IPS DF 19.7 (cell line): ENCODE measurements around the gene RBSN.
A peak's percentile ranks its signal among the peaks of the same experiment; 100 is the strongest.
"Not testable (repeated sequence)": the region's sequence is repeated elsewhere in the genome, so short reads cannot be mapped to it uniquely, and the experiment has no call there.

Experiments used
- DNase-seq: peaks from one replicate; pipeline ENCODE4 v3.0.0-alpha.2; 2013; ENCODE audit warnings: low read depth, low spot score

RBSN gene

GRCh38 chr3:15098503-15099363 lies at the start of gene RBSN:
TSS of gene RBSN (minus strand) at chr3:15099148. CDS start at chr3:15096120, 3,028 bp downstream.
- peak; percentile 83 for DNase-seq

GRCh38 chr3:15148614-15149013 lies 49.7 kb upstream of the RBSN start:
- DNase-seq, result peak; percentile 89

DNA sequence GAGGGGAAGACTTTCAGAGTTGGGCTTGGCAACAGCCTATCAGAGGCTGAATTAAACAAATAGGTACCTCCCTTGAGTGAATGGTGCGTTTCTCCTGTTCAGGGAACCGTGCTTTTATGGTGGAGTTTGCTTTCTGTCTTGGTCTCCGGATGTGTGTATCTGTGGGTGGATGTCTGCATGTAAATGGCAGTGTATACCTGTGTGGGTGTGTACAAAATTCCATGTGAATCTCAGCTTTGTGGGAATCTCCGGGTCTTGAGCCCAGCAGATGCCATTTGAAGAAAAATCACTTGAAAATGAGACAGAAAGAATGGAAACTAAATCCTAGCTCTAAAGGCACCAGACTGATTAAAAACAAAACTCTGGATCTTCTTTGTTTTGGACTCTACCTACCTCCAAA lies 37.9 kb upstream of the RBSN start:
- DNase-seq, result not testable (repeated sequence)

DNA sequence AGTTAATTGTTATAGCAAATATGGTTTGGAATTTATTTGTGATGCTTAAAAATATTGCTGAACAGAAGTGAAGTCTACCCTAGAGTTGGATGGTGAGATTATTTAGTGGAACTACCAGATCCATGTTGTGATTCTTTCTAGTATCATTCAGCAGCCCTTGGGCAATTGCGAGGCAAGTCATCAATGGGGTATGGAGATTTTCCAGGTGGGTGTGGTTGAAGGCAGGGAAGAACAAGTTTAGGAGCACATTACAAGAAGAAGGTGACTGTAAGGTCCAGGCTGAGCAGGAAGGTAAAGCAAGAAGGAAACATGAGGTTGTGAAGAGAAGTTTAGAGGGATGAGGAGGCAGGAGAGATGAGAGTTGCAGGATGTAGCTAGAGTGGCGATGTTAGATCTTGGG lies 36.0 kb upstream of the RBSN start:
- DNase-seq, result not testable (repeated sequence)

DNA sequence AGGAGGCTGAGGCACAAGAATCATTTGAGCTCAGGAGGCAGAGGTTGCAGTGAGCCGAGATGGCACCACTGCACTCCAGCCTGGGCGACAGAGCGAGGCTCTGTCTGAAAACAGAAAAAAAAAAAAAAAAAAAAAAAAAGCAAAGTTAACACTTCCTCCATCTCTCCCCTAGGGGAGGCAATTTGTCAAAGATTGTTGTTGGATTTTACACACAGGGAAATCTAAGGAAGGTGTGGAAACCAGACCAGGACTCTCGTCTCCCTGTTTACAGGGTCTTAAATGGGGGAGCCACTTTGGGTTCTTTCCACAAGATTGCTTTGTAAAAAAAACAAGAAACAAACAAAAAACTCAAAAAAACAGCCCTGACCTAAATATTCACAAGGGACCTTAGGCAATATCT lies 29.5 kb upstream of the RBSN start:
- not testable (repeated sequence) for DNase-seq

GRCh38 chr3:15126975-15127374 lies 28.0 kb upstream of the RBSN start:
- not testable (repeated sequence) for DNase-seq

DNA sequence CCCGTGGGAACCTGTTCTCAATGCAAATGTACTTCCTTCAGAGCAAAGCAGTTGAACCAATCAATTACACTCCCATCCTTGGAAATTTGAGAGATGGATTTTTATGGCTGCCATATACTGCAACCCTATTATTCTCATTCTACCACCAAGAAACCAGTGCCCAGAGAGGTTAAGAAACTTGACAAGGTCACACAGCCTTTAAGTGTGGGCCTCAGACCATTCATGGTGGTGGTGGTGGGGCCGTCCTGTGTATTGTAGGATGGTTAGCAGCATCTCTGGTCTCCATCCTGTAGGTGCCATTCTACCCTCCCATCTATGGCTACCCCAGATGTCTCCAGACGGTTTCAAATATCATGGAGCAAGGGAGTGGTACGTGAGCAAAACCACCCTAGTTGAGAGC lies 23.4 kb upstream of the RBSN start:
- no peak for DNase-seq

DNA sequence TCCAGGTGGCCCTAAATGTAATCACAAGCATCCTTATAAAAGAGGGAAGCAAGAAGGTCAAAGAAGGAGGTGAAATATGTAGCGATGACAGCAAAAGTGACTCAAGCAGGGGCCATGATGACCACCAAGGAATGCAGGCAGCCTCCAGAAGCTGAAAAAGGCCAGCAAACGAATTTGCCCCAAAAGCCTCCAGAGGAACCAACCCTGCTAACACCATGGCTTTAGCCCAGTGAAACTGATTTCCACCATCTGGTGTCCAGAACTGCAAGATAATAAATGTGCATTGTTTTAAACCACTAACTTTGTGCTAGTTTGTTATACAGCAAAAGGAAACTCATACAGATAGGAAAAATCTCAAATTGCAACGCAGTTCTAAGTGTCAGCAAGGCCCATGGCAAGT lies 23.0 kb upstream of the RBSN start:
- DNase-seq, result no peak

DNA sequence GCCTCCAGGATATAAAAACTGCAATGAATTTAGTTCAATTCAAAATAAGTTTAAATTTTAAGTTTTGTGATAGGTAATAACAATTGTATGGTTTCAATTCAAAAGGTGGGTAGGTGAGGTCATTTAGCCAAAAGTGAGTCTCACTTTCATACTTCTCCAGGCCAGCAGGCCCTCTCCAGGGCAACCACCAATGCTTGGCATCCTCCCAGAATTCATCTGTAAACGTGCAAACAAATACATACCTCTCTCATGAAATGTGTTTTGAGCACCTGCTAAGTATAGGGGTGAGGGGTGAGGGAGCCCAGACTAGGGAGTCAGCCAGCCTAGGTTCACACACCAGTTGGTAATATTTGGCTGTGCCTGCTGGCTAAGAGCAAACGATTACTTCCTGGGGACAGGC lies 22.0 kb upstream of the RBSN start:
- DNase-seq, result no peak

DNA sequence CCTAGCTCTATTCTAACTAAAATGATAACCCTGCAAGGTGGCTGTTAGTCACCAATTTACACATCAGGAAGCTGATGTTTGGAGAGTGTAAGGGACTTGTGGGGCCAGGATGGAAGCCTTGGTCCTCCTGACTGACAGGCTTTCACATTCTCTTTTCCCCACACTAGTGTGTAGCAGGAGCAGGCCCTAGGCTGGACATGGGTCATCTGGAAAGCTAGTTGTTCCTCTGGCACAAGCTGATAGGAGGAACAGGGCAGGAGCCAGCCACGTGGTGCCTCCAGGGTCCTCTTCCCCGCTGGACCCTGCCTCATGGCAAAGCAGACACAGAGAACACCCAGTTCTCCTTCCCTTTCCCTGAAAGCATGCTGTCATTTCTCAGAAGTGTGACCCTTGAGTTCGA lies 18.1 kb upstream of the RBSN start:
- no peak for DNase-seq

GRCh38 chr3:15116032-15116669 lies 17.2 kb upstream of the RBSN start:
- no peak for DNase-seq

- DNase-seq, result no peak
Measured at GRCh38 chr3:15114466-15115358, 15.8 kb upstream of the RBSN start.

DNA sequence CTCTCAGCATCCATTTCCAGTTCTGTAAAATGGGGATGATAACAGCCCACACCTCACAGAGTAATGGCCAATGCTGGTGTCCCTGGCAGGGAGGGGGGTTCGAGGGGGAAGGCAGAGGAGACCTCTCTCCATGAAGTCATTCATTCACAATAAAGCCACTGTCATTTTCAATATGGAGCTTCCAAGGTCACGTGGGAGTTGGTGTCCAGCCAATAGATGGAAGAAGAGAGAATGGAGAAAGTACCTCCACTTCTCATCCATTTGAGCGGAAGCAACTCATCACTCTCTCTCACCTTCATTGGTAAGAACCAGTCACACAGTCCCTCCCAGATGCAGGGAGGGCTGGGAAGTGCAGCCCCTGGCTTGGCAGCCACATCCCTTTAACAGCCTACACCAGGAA lies 14.9 kb upstream of the RBSN start:
- no peak for DNase-seq

- DNase-seq, result no peak
Measured at GRCh38 chr3:15113471-15113870, 14.5 kb upstream of the RBSN start.

DNA sequence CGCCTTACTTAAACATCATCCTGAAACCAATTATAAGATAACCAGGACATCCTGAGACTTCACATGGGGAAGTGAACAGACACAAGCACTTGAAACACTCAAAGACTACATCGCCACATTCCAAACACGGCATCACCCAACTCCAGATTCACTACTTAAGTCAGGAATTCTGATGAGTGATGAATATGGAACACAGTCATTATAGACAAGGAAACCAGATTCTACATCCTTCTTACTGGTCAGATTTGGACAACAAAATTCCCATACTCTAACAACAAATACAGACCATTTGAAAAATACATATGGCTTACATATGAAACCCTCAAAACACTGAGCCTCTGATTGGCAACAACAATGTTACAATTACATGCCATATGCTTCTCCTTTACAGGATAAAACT lies 13.1 kb upstream of the RBSN start:
- no peak for DNase-seq

DNA sequence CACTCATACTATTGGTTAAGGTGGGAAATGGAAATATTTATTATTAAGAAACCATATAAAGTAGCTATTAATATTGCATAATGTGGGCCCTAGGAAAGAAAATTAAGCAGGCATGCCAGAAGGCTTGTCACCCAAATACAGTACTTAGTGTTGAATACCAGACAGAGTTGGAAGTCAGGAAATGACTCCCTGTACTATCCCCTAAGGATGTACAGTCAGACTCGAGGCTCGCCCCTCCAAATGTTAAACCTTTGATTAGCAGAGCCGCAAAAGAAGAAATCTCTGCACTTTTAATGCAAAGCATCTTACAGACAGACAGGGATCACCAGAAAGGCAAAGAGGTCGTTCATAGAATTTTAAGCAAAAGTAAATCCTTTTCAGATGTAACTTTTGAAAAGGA lies 11.3 kb upstream of the RBSN start:
- DNase-seq, result no peak

- no peak for DNase-seq
Measured at GRCh38 chr3:15108869-15109268, 9.9 kb upstream of the RBSN start.

GRCh38 chr3:15108082-15108545 lies 9.2 kb upstream of the RBSN start:
- DNase-seq, result peak; percentile 40

GRCh38 chr3:15107075-15107947 lies 8.4 kb upstream of the RBSN start:
- no peak for DNase-seq

DNA sequence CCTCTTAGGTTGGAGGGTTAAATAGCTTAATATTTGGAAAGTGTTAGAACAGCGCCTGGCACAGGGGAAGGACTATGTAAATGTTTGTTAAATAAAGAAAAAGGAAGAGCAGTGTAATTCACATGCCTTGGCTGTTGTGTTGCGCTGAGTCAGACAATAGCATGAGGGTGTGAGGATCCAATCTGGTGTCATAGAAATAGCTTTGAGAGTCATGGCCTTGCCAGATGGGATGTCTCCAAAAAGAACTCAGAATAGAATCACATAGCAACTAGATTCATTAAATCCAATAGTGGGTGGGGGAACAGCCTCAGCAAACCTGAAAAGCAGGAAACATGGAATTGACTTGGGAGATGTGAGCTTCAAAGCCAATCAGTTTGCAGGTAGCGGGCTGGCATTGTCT lies 3.9 kb upstream of the RBSN start:
- DNase-seq, result no peak

- no peak for DNase-seq
Measured at GRCh38 chr3:15102256-15102655, 3.3 kb upstream of the RBSN start.
